Amygdala (tissue), 56 donors: ENCODE results near the gene CCAR1.
"Not testable (repeated sequence)": the region's sequence is repeated elsewhere in the genome, so short reads cannot be mapped to it uniquely, and the experiment has no call there.

Experiments
- DNase-seq, 56 donors: peaks; one replicate each; lab custom pipeline; 2025; lab: John Stamatoyannopoulos, UW

CCAR1 gene, protein sequence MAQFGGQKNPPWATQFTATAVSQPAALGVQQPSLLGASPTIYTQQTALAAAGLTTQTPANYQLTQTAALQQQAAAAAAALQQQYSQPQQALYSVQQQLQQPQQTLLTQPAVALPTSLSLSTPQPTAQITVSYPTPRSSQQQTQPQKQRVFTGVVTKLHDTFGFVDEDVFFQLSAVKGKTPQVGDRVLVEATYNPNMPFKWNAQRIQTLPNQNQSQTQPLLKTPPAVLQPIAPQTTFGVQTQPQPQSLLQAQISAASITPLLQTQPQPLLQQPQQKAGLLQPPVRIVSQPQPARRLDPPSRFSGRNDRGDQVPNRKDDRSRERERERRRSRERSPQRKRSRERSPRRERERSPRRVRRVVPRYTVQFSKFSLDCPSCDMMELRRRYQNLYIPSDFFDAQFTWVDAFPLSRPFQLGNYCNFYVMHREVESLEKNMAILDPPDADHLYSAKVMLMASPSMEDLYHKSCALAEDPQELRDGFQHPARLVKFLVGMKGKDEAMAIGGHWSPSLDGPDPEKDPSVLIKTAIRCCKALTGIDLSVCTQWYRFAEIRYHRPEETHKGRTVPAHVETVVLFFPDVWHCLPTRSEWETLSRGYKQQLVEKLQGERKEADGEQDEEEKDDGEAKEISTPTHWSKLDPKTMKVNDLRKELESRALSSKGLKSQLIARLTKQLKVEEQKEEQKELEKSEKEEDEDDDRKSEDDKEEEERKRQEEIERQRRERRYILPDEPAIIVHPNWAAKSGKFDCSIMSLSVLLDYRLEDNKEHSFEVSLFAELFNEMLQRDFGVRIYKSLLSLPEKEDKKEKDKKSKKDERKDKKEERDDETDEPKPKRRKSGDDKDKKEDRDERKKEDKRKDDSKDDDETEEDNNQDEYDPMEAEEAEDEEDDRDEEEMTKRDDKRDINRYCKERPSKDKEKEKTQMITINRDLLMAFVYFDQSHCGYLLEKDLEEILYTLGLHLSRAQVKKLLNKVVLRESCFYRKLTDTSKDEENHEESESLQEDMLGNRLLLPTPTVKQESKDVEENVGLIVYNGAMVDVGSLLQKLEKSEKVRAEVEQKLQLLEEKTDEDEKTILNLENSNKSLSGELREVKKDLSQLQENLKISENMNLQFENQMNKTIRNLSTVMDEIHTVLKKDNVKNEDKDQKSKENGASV

DNA sequence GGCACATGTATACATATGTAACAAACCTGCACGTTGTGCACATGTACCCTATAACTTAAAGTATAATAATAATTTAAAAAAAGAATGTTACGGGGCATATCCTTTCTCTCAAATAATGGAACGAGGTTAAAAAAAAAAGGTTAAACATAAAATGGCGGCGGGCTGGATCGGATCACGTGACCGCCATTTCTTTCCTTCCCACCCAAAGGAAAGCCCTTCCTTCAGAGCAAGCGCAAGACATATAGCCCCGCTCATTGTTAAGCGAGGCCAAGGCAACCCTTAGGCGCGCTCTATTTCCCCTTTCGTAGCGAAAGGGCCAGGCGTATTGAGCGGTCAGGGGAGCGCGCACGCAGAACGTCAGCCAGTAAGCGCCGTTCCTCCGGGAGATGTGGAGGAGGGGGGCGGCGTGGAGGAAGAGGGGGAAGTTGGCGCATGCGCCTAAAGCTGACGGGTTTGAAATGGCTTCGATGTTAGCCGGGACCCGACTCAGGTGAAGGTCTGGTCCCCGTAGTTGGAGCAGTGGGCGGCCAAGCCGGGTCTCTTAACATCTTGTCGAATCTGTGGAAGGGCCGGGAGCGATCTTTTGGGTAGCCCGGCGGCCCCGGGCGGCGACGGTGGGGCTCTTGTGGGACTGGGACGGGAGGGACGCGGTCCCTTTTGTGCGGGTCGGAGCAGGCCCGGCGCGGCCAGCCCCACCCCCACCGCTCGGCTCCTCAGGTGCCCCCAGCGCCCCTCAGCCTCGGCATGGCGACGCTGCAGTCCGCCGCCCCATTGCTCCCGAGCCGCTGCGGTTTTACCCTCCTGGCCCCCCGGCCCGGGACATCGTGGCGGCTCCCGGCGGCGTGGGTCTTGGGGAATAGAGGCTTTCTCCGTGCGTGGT lies at the start of gene CCAR1:
Gene CCAR1, plus strand, starts transcription at position 447 of the 880 bp plus-strand sequence. CDS start 1,266 bp downstream, outside the sequence.
- peak; percentile 42 to 96 (median 90) for DNase-seq

DNA sequence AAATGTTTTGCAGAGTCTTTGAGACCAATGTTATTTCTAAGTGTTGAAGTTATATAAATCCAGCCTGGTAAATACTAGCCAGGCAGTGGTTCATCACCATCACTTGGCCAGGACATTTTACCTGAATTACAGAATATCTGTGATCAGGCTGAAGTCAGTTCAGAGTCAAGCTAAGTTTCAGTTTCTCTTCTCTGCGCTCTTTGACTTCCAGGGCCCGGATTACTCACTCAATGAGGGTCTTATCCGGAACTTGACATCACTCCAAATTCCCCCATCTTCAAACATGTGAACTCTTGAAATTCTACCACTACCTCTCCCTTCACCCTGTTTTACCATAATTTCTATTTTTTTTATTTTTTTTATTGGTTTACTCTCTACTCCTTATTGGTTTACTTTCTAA lies 36.6 kb upstream of the CCAR1 start:
- DNase-seq, result no peak

DNA sequence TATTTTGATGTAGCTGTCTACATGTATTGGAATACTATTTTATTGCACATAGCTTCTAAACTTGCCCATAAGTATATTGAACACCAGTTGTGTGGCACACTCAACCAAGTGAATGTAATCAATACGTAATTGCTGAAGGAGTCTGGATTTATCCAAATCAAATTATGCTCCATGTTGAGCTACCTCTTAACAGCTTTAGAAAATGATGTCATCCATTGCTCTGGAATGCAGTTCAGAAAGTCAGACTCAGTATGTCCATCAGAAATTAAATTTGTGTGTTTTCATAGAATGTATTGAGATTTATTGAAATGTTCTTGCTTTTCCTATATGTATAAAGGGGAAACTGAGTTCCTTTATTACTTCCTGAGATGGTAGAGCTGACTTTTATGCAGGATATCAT lies 25.0 kb upstream of the CCAR1 start:
- DNase-seq, result no peak

DNA sequence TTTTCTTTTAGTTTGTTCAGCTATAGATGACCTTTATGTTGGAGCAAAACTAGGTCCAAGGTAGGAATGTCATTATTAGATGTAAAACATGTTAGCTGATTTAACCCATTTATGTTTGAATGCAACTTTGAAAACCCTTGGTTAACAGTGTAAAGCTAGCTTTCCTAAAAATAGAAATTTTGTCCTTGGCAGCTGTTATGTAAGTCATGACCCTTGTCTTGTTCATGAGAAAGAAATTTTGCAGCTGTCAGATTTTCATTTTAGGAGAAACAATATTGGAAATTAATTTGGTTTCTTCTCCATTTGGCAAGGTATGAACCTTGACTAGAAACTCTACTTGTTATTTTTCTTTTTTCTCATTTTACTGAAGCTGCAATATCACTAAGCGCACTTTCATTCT lies 23.9 kb upstream of the CCAR1 start:
- DNase-seq, result no peak

DNA sequence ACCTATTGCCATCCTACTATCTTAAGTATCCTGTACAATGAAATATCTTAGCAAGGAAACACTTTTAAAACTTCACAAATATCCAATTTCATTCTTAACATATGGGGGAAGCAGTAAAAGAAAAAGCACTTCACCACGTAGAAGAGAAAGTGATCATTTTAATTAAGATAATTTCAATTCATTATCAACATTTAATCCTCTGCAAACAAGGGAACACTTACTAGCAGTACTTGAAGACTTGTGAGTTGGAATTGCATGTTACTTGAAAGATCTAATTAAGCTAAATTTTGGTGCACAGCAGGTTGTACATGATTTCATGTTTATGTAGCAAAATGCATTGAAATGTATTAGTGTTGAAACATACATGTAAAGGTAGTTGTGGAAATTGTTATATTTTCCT lies 20.8 kb upstream of the CCAR1 start:
- no peak for DNase-seq

DNA sequence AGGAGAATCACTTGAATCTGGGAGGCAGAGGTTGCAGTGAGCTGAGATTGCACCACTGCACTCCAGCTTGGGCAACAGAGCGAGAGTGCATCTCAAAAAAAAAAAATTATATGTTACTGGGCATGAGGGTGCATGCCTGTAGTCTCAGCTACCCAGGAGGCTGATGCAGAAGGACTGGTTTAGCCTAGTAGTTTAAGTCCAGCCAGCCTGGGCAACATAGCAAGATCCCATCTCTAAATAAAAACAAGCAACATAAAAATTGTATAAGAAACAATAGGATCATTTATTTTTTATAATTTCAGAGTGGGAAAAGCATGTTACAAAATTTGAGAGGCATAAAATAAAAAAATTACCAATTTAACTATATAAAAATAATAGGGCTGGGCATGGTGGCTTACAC lies 15.5 kb upstream of the CCAR1 start:
- no peak for DNase-seq

DNA sequence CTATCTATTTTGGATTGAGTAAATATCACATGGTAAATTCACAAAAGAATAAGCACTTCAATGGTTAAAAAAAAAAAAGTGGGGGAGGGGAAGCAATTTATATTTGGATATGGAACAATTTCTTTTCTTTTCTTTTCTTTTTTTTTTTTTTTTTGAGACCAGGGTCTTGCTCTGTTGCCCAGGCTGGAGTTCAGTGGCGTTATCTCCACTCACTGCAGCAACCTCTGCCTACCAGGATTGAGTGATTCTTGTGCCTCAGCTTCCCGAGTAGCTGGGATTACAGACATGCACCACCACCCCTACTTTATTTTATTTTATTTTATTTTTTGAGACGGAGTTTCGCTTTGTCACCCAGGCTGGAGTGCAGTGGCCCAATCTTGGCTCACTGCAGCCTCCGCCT lies 12.1 kb upstream of the CCAR1 start:
- not testable (repeated sequence) for DNase-seq

DNA sequence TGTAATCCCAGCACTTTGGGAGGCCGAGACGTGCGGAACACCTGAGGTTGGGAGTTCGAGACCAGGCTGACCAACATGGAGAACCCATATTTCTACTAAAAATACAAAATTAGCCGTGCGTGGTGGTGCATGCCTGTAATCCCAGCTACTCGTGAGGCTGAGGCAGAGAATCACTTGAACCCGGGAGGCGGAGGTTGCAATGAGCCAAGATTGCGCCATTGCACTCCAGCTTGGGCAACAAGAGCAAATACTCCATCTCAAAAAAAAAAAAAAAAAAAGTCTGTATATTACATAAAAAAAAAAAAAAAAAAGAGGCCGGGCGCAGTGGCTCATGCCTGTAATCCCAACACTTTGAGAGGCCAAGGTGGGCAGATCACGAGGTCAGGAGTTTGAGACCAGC lies 8.0 kb upstream of the CCAR1 start:
- DNase-seq, result not testable (repeated sequence)

DNA sequence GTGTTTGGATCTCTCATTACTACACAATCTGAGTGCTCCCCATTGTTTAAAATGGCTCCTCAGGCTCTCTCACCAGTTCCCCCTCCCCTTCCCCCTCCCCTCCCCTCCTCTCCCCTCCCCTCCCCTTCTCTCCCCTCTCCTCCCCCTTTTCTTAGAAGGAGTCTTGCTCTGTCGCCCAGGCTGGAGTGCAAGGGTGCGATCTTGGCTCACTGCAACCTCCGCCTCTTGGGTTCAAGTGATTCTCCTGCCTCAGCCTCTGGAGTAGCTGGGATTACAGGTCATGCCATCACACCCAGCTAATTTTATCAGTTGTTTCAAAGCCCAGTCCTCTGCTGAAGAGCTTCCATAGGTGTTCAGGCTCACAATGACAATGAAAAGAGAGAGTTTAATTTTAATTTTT lies 3.6 kb upstream of the CCAR1 start:
- DNase-seq, result no peak

DNA sequence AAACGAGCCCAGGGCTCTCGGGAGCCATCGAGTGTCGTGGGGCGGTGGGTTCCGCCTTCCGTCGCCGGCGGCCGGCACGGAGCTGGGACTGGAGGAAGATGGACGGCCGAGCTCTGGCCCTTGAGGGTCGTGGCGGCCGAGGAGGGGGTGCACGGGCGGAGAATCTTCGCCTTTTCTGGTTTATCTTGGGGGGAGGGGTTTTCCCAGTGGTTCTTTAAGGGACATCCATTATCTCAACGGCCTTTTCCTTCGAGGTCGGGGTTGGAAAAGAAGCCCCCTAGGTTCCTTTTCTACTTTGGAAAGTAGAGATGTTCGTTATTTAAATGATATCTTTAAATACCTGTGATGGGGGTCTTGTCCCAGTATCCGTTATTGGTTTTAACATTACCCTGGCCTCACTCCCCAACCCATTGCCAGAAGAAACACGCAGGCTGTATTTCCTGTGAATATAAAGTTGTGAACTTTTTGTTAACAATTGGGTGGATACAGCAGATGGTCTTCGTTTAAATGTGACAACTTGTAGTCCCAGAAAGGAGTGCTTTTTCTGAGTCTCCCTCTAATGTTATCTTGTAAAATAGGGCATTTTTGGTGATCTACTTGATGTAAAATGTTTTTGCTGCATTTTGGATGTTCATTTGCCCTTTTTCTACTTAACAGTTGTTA lies 765 bp downstream of the CCAR1 start:
- DNase-seq, result peak in 2 of 56 donors; percentile 18 to 55

DNA sequence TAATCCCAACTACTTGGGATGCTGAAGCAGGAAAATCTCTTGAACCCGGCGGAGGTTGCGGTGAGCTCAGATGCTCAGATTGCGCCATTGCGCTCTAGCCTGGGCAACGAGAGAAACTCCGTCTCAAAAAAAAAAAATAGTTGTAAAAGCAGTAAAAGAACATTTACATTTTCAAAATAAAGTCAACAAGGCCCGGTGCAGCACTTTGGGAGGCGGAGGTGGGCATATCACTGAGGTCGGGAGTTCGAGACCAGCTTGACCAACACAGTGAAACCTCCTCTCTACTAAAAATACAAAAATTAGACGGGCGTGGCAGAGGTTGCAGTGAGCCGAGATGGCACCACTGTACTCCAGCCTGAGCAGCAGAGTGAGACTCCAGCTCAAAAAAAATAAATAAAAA lies 4.0 kb downstream of the CCAR1 start:
- no peak for DNase-seq

DNA sequence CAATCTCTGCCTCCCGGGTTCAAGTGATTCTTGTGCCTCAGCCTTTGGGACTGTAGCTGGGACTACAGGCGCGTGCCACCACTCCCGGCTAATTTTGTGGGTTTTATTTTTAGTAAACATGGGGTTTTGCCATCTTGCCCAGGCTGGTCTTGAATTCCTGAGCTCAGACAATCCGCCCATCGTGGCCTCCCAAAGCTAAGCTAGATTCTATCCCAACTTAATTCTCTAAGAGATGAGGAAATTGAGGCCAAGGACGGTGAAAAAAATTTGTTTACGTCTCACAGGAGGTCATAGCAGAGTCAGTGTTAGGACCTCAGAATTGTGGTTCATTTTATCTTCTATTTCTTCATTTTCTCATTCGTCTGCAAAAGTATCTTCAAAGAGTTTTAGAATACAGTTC lies 6.1 kb downstream of the CCAR1 start:
- DNase-seq, result no peak

DNA sequence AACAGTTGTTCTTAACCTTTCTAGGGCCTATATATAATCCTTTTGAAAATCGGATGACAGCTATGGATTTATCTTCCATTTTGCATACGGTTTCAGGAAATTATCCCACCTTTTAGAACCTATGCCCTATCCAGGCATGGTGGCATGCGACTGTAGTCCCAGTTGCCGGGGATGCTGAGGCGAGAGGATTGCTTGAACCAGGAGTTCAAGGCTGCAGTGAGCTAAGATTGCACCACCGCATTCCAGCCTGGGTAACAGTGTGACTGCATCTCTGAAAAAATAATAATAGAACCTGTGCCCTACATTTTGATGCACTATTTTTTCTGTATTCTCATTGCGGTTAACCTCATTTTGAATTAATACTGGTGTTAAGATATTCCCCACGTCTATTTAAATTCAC lies 11.6 kb downstream of the CCAR1 start:
- no peak for DNase-seq

DNA sequence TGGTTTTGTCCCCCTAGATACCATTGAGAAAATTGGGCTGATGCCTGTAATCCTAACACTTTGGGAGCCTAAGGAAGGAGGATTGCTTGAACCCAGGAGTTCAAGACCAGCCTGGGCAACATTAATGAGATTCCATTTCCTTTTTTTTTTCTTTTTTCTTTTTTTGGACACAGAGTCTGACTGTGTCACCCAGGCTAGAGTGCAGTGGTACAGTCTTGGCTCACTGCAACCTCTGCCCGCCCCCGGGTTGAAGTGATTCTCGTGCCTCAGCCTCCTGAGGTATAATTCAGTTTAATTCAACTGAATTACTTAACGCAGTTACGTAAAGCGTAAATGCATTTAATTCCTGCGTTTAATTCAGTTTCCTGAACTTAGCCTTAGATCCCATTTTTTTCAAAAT lies 13.3 kb downstream of the CCAR1 start:
- DNase-seq, result no peak

DNA sequence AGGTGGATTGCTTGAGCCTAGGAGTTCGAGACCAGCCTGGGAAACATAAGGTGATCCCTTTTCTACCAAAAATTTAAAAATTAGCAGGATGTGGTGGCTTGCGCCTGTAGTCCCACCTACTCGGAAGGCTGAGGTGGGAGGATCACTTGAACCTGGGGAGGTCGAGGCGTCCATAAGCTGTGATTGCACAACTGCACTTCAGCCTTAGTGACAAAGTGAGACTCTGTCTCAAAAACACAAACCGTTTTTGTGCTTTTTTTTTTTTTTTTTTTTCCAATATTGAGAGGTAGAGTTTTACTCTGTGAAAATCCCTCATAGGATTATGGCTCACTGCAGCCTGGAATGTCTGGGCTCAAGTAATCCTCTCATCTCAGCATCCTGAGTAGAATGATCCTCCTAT lies 14.1 kb downstream of the CCAR1 start:
- DNase-seq, result no peak

DNA sequence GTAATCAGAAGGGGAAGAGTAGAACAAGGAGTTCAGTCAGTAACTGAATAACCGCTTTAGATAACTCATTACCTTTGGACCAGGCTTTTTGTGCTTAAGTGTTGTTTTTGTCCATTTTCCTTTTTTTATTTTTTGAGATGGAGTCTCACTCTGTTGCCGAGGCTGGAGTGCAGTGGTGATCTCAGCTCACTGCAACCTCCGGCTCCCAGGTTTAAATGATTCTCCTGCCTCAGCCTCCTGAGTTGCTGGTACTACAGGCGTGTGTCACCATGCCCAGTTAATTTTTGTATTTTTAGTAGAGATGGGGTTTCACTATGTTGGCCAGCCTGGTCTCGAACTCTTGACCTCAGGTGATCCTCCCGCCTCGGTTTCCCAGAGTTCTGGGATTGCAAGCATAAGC lies 14.7 kb downstream of the CCAR1 start:
- not testable (repeated sequence) for DNase-seq

DNA sequence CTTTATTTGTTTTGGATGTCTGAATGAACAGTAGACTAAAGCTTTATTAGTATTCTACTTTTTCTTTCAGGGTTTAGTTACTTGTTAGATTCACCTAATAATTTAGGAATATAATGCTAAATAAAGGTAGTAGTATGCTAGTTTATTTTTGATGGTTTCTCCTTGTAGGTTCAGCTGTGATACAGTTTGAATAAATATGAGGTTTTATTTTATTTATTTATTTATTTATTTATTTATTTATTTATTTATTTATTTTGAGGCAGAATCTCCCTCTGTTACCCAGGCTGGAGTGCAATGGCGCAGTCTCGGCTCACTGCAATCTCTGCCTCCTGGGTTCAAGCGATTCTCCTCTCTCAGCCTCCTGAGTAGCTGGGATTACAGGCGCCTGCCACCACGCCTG lies 19.6 kb downstream of the CCAR1 start:
- DNase-seq, result not testable (repeated sequence)

DNA sequence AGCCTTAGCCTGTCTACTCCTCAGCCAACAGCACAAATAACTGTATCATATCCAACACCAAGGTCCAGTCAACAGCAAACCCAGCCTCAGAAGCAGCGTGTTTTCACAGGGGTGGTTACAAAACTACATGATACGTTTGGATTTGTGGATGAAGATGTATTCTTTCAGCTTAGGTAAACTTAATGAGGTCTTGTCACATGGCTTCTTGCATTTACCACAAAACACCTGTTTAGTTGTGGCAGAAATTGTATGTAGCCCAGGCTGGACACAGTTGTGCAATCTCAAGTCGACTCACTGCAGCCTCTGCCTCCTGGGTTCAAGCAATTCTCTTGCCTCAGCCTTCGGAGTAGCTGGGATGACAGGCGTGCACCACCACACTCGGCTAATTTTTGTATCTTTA lies 21.4 kb downstream of the CCAR1 start:
- DNase-seq, result no peak

DNA sequence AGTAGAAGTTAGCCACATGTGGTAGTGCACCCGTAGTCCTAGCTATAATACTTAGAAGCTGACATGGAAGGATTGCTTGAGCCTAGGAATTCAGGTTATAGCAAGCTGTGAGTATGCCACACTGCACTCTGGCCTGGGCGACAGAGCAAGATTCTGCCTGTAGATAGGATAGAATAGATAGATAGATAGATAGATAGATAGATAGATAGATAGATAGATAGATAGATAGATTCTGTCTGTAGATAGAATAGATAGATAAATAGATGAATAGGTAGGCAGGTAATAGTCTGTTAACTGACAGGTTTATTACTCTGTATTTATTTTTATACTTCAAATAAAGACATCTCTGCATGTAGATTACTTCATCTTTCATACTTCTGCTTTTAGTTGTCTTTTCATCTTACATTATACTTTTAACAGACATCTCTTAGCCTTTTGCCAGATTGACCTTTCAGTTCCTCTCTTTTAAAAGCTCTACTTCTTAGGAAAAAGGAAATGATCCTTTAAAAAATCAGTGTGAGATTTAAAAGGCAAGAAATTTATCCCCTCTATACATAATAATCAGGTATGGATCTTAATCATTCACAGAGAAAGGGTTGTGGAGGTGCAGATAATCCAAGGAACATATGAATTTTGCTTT lies 31.8 kb downstream of the CCAR1 start:
- DNase-seq, result no peak
